ENCODE results near the gene STK24. TPM values are rescaled to one million over a fixed set of nuclear protein-coding genes. Genes with fewer than 3 reads are reported as not detected.

STK24 gene
- total and polyA plus RNA-seq, 2 of the 8 experiments (the other 6 are each of a cell fraction or from before 2014, with no cell fraction given) = 62.8 to 143 TPM

DNA sequence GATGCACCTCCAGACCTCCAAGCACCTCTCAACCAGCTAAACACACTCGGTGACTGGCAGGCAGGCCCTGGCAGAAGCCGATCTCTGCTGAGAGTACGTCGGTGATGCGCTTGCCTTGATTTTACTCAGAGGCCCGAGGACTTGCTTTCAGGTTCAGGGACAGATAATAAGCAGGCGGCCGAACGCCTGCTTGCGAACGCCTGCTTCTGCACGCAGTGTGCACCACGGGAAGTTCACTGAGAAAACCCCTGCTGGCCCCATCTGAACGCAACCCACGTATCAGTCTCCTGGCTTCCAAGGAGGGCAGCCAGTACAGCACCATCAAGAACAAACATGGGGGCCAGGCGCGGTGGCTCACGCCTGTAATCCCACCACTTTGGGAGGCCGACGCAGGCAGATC, 108.0 kb downstream of the STK24 start:
- no peak overlapping the region for H3K4me3 ChIP-seq (ENCODE audit: extremely low read depth in 1 of 4, insufficient read depth in 2 of 4, low read depth in 3 of 4, low read length in 4 of 4)
- H4K8ac ChIP-seq (ENCODE audit: extremely low read depth, insufficient read depth, low read length) = no peak overlapping the region; the same call in 1 of the 2 replicates
- H4K20me1 ChIP-seq (replicated peaks in 1 of 2; ENCODE audit: control insufficient read depth in 1 of 2, insufficient read depth in 2 of 2, low read length in 2 of 2) = peaks cover 0 to 20% of the 10 kb centered on the region in 2 experiments
- H2BK5ac ChIP-seq (ENCODE audit: low read depth, low read length) = no peak overlapping the region
- H3K36me3 ChIP-seq (ENCODE audit: control insufficient read depth in 2 of 4, insufficient read depth in 4 of 4, low read length in 3 of 4) = peaks cover 3 to 25% (median 18%) of the 10 kb centered on the region in 4 experiments; a peak in 7 of 8 replicates
- H3K9me3 ChIP-seq (ENCODE audit: insufficient read depth in 2 of 2, low read depth in 1 of 2, low read length in 1 of 2) = no peaks in the 10 kb centered on the region
- H3K4ac ChIP-seq (replicated peaks; ENCODE audit: insufficient read length, low read depth, low read length) = no peak overlapping the region
- TF ChIP-seq SP1 (IDR thresholded peaks at IDR 0.05; ENCODE audit: low read depth, low read length) (no peak), ATF2 (IDR thresholded peaks at IDR 0.05; ENCODE audit: low read length) (no peak), GABPA (IDR thresholded peaks at IDR 0.05; ENCODE audit: borderline replicate concordance, insufficient read depth, low read length) (no peak)
- CTCF ChIA-PET (ENCODE audit: partially characterized antibody) = interaction anchor here (0.6 to 9.6 kb wide), 12 partner anchors 9 to 184 kb away, joined by 3 to 115 read pairs (median 8); no protein-coding TSS in a partner anchor
- H3K9ac ChIP-seq (replicated peaks in 1 of 4; ENCODE audit: extremely low read depth in 1 of 4, low read depth in 3 of 4, low read length in 3 of 4) = no peak overlapping the region
- H3K23me2 ChIP-seq (ENCODE audit: low read depth, low read length) = no peaks in the 10 kb centered on the region
- no peaks in the 10 kb centered on the region for H3K27me3 ChIP-seq (replicated peaks in 1 of 4; ENCODE audit: control insufficient read depth in 3 of 4, extremely low read depth in 1 of 4, insufficient read depth in 3 of 4, low read length in 3 of 4)
- H3K4me2 ChIP-seq (ENCODE audit: insufficient read depth in 1 of 2, low read depth in 2 of 2, low read length in 2 of 2) = no peak overlapping the region
- POLR2A ChIA-PET (ENCODE audit: partially characterized antibody) = interaction anchor here (1.4 kb wide), 1 partner anchor 18 kb away, joined by 5 read pairs; no protein-coding TSS in a partner anchor
- H3K79me1 ChIP-seq (ENCODE audit: low read depth, low read length) = peaks cover 21% of the 10 kb centered on the region
- no peak overlapping the region for H3K18ac ChIP-seq (ENCODE audit: extremely low read depth, low read length)
- no peak overlapping the region for H3K14ac ChIP-seq (ENCODE audit: insufficient read length)
- no peak overlapping the region for H2AK5ac ChIP-seq (ENCODE audit: low read depth, low read length)
- H4K91ac ChIP-seq (replicated peaks; ENCODE audit: insufficient read length, low read length) = no peak overlapping the region
- no peak overlapping the region for H2AFZ ChIP-seq (ENCODE audit: low read length)
- no peak overlapping the region for H3K56ac ChIP-seq (replicated peaks; ENCODE audit: insufficient read length, low read depth, low read length)
- 89% methylated on average over 13 of the region's 20 CpGs; no CpG with 5 or more reads in 1 of the 2 experiments for WGBS, 2 experiments (ENCODE audit: extremely low coverage in 1 of 2, insufficient coverage in 1 of 2, insufficient read length in 1 of 2, insufficient replicate concordance in 2 of 2, low coverage in 1 of 2, low lambda C conversion rate in 2 of 2, missing lambda C conversion rate in 1 of 2)
- H2BK15ac ChIP-seq (ENCODE audit: low read length) = no peak overlapping the region
- DNase-seq (ENCODE audit: low read depth in 1 of 2, low spot score in 2 of 2) = no peak
- no peak overlapping the region for H2BK20ac ChIP-seq (ENCODE audit: low read length)
- H2BK120ac ChIP-seq (replicated peaks; ENCODE audit: low read depth, low read length) = no peak overlapping the region
- peaks cover 0 to 3% (median 1%) of the 10 kb centered on the region in 4 experiments; a peak in 2 of 7 replicates for H3K4me1 ChIP-seq (replicated peaks in 1 of 4; ENCODE audit: control insufficient read depth in 3 of 4, insufficient read depth in 4 of 4, low read length in 3 of 4)
- no peak for FAIRE-seq
- H3K27ac ChIP-seq (ENCODE audit: low read depth, low read length) = no peak overlapping the region
- H3K23ac ChIP-seq (ENCODE audit: insufficient read length) = no peak overlapping the region
- H2BK12ac ChIP-seq (ENCODE audit: low read depth, low read length) = no peak overlapping the region
- H3K79me2 ChIP-seq (ENCODE audit: control insufficient read depth in 1 of 2, insufficient read depth in 2 of 2, low read length in 2 of 2) = peaks cover 0 to 32% of the 10 kb centered on the region in 2 experiments; a peak in 2 of 4 replicates
- no peak overlapping the region for H4K5ac ChIP-seq (ENCODE audit: insufficient read length, low read depth, low read length)
